HepG2 (cell line): ENCODE measurements around the gene FLAD1. TPM values are rescaled to one million over a fixed set of nuclear protein-coding genes. Genes with fewer than 3 reads are reported as not detected.

Source experiments
- ADNP ChIP-seq: sonication (generic); formaldehyde crosslinking; IDR thresholded peaks from 2 replicates; pipeline ENCODE4 v1.4.0; 2020; ENCODE audit warnings: missing genetic modification reagents
- DPF2 ChIP-seq: sonication (generic); formaldehyde crosslinking; IDR thresholded peaks from 2 replicates; pipeline ENCODE4 v1.4.0; 2020; ENCODE audit warnings: mild to moderate bottlenecking, low read depth, missing genetic modification reagents, borderline replicate concordance
- KLF13 ChIP-seq: sonication (generic); formaldehyde crosslinking; IDR thresholded peaks from 2 replicates; pipeline ENCODE4 v1.4.0; 2020; ENCODE audit warnings: mild to moderate bottlenecking, missing genetic modification reagents
- NCOA1 ChIP-seq: sonication (generic); formaldehyde crosslinking; IDR thresholded peaks from 2 replicates; pipeline ENCODE4 v1.9.0; 2021; ENCODE audit warnings: missing genetic modification reagents
- NFRKB ChIP-seq: fragments of 450-650 bp; IDR thresholded peaks from 2 replicates; pipeline ENCODE4 v1.6.1; 2017
- RARG ChIP-seq: sonication (generic); formaldehyde crosslinking; IDR thresholded peaks from 2 replicates; pipeline ENCODE4 v1.4.0; 2020; ENCODE audit warnings: low read depth, mild to moderate bottlenecking, missing genetic modification reagents
- ZNF230 ChIP-seq: sonication (generic); formaldehyde crosslinking; IDR thresholded peaks from 2 replicates; pipeline ENCODE4 v1.4.0; 2020; ENCODE audit warnings: mild to moderate bottlenecking, missing genetic modification reagents
- ZNF362 ChIP-seq: sonication (generic); formaldehyde crosslinking; IDR thresholded peaks from 2 replicates; pipeline ENCODE4 v1.4.0; 2020; ENCODE audit warnings: missing genetic modification reagents, mild to moderate bottlenecking, borderline replicate concordance
- ZNF883 ChIP-seq: sonication (generic); formaldehyde crosslinking; IDR thresholded peaks from 2 replicates; pipeline ENCODE4 v1.5.1; 2020; ENCODE audit warnings: mild to moderate bottlenecking, missing genetic modification reagents; ENCODE audit errors: not compliant biosample characterization
- ZSCAN30 ChIP-seq: sonication (generic); formaldehyde crosslinking; IDR thresholded peaks from 2 replicates; pipeline ENCODE4 v1.5.0; 2020; ENCODE audit warnings: mild to moderate bottlenecking, missing genetic modification reagents
- polyA plus RNA-seq, 8 experiments: library from polyadenylated mRNA; depleted of rRNA in 3 of 8; stranded (reverse) in 7 of 8; unstranded in 1 of 8; fragments of >200 nt; fragmentation: Illumina TruSeq in 4 of 8; extraction: Trizol in 4 of 8; gene quantifications; 2 replicates each; pipeline versions ENCODE4 v1.2.1 to v1.2.3, GENCODE V29; 2011 to 2016; ENCODE audit warnings: low read depth in 4 of 8, missing spikeins in 1 of 8, mixed read lengths in 1 of 8; ENCODE audit not compliant: insufficient read depth in 1 of 8
- total RNA-seq, 5 experiments: library from RNA; depleted of rRNA; stranded (reverse); fragments of >200 nt; fragmentation: Illumina TruSeq; extraction: Trizol; gene quantifications; 2 replicates each; pipeline ENCODE4 v1.2.3, GENCODE V29; 2016; ENCODE audit warnings: low read depth in 1 of 5
- TF ChIP-seq, protein P1 (sequence below): sonication (generic); formaldehyde crosslinking; IDR thresholded peaks from 2 replicates; pipeline ENCODE4 v1.8.0; 2023; ENCODE audit warnings: mild to moderate bottlenecking, missing genetic modification reagents
- TF ChIP-seq, protein P2 (sequence below): sonication (generic); formaldehyde crosslinking; IDR thresholded peaks from 2 replicates; pipeline ENCODE4 v1.4.0; 2020; ENCODE audit warnings: missing genetic modification reagents, mild to moderate bottlenecking, borderline replicate concordance

FLAD1 gene
- total and polyA plus RNA-seq, 2 of the 13 experiments (the other 11 are each of a cell fraction or from before 2014, with no cell fraction given), result 25.9 to 32.8 TPM

- TF ChIP-seq RARG, result no peak
- no peak for TF ChIP-seq ZNF883 (CRISPR knock-in tag)
- no peak for TF ChIP-seq ADNP (CRISPR knock-in tag)
- no peak for TF ChIP-seq ZNF230 (CRISPR knock-in tag)
- no peak for TF ChIP-seq KLF13 (CRISPR knock-in tag)
- no peak for TF ChIP-seq ZSCAN30 (CRISPR knock-in tag)
- TF ChIP-seq, protein P1, sequence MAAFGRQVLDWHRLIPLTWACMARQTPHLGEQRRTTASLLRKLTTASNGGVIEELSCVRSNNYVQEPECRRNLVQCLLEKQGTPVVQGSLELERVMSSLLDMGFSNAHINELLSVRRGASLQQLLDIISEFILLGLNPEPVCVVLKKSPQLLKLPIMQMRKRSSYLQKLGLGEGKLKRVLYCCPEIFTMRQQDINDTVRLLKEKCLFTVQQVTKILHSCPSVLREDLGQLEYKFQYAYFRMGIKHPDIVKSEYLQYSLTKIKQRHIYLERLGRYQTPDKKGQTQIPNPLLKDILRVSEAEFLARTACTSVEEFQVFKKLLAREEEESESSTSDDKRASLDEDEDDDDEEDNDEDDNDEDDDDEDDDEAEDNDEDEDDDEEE (CRISPR knock-in tag), result no peak
- TF ChIP-seq ZNF362 (CRISPR knock-in tag), result no peak
- no peak for TF ChIP-seq NCOA1
- TF ChIP-seq, protein P2, sequence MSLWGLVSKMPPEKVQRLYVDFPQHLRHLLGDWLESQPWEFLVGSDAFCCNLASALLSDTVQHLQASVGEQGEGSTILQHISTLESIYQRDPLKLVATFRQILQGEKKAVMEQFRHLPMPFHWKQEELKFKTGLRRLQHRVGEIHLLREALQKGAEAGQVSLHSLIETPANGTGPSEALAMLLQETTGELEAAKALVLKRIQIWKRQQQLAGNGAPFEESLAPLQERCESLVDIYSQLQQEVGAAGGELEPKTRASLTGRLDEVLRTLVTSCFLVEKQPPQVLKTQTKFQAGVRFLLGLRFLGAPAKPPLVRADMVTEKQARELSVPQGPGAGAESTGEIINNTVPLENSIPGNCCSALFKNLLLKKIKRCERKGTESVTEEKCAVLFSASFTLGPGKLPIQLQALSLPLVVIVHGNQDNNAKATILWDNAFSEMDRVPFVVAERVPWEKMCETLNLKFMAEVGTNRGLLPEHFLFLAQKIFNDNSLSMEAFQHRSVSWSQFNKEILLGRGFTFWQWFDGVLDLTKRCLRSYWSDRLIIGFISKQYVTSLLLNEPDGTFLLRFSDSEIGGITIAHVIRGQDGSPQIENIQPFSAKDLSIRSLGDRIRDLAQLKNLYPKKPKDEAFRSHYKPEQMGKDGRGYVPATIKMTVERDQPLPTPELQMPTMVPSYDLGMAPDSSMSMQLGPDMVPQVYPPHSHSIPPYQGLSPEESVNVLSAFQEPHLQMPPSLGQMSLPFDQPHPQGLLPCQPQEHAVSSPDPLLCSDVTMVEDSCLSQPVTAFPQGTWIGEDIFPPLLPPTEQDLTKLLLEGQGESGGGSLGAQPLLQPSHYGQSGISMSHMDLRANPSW (CRISPR knock-in tag), result no peak
- no peak for TF ChIP-seq NFRKB
- no peak for TF ChIP-seq DPF2 (CRISPR knock-in tag)
- TF ChIP-seq, all 625 proteins: peak for 0
Measured at GRCh38 chr1:155032886-155033285, 49.7 kb downstream of the FLAD1 start (continued).
